M059J (cell line): ENCODE results near the gene TXNIP. TPM values are rescaled to one million over a fixed set of nuclear protein-coding genes. Genes with fewer than 3 reads are reported as not detected.
A peak's percentile ranks its signal among the peaks of the same experiment; 100 is the strongest.

Experiments
- DNase-seq: peaks from one replicate; pipeline ENCODE4 v3.0.0-alpha.2; 2012; ENCODE audit warnings: low read depth
- total RNA-seq: library from RNA; depleted of rRNA; stranded (reverse); fragments of >200 nt; shearing (Covaris generic); gene quantifications from 2 replicates; pipeline ENCODE4 v1.2.3, GENCODE V29; 2014

Gene TXNIP
- total RNA-seq, 1 experiment from 2014 or later = 749 TPM

- DNase-seq = peak; percentile 84
Measured at GRCh38 chr1:145963265-145964019, 32.9 kb downstream of the TXNIP start.

GRCh38 chr1:145962157-145963102 is 33.9 kb downstream of the TXNIP start:
- peak; percentile 43 for DNase-seq

DNA sequence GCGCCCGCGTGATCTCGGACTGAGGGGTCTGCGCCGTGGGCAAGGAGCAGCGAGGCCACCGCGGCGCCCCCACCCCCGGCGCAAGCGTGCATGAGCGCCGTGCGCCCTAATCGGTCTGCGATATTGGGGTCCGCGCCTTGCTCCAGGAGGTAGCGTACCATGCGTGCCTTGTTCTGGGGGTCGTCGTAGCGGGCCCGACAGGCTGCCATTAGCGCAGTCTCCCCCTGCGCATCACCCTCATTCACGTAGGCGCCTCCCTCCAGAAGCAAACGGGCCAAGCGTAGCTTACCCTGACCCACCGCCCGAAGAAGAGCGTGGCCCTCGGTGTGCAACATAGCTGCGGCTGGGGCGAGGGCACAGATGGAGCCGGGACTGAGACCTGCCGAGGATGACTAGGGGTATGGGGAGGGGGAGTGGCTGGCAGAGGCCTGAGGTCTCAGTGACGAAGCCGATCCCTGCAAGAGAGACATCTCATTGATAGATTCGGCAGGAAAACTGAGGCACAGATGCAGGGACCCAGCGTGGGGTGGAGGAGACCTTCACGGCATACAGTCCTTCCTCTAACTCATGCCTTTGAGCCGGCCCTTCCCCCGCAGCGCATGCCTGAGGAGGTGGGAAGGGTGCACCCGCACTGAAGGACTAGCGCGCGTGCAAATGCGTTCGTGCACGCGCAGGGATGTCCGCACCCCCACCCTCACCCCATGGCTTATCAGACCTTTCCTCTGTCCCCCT is 34.8 kb downstream of the TXNIP start:
- peak; percentile 42 for DNase-seq

GRCh38 chr1:145961109-145961424 is 35.3 kb downstream of the TXNIP start:
- no peak for DNase-seq

GRCh38 chr1:145960468-145961108 is 35.8 kb downstream of the TXNIP start:
- DNase-seq = peak; percentile 59

- DNase-seq = no peak
Measured at GRCh38 chr1:145959957-145960467, 36.4 kb downstream of the TXNIP start.

DNA sequence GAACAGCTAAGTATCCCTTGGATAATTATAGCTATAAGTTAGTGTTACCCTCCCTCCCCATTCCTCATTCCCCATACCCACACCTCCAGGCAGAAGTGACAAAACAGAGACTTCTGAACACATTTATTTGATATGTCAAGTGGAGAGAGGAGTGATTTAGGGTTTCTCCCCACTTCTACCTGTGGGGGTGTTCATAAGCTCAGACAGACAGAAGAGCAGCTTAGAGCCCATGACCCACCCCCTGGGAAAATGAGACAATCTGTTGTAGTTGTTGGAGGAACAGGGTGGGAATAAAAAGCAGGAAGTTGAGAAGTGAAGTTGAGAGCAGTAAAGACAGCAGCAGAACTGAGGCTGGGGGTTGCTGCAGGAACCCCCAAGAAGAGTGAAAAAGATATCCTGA is 37.0 kb downstream of the TXNIP start:
- DNase-seq = no peak

DNA sequence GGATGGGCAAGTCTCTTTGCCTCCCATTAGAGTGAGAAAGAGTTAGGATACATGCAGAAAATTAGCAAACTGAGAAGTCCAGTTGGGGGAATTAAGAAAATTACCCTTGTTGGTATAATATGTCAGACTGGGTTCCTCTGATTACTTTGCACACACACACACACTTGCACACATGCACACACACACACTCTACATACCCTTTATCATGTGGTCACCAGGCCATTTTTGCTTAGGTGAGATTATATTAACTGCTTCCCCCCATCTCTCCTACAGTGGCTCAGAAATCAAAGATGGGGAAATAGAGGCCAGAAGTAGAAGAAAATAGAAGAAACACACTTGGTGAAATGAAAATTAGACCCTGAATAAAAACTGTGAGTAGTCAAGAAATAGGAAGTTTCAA is 37.6 kb downstream of the TXNIP start:
- no peak for DNase-seq

DNA sequence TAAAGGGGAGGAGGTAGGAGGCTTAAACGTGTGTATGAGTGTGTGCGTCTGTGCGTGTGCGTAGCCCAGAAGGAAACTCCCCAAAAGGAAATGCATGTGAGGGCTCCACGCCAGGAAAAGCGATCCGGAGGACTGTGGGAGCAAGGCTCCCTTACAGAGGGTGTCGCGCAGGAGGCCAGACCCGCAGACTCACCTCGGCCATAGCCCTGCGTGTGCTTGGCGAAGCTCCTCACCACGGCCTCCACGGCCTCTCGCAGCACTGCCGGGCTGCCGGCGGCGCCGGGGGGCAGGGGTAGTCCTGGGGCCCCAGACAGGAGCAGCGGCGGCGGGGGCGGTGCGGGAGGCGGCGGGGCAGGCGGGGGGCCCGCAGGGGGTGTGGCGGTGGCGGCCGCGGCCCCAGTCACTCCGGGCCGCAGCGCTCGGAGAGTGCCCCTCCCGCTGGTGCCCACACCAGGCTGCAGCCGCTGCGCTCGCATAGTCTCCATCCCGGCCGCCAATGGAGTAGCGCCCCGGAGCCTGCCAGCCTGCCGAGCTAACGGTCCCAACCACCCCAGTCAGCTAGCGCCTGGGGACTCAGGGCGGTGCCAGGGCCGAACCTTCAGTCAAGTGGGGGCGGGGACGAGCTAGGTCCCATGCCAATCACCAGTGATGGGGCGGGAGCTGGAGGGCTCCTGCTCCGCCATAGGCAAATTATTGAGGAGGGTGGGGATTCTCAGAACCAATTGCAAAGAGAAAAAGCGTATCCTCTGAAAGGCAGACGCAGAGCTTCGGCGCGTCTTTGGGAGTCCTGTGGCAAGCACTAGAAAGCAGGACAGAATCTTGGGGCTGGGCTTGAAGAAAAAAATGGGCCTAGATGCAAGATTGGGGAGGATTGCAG is 38.7 kb downstream of the TXNIP start, which contains the start of gene LIX1L:
Gene LIX1L (minus strand): TSS at position 575 of the 877 bp plus-strand sequence. CDS start 90 bp downstream, at position 485.
- DNase-seq = peak; percentile 98

- peak; percentile 46 for DNase-seq
Measured at GRCh38 chr1:145956781-145957442, 39.5 kb downstream of the TXNIP start.

- DNase-seq = no peak
Measured at GRCh38 chr1:145956361-145956760, 40.0 kb downstream of the TXNIP start.

GRCh38 chr1:145955436-145955835 is 40.9 kb downstream of the TXNIP start:
- no peak for DNase-seq

GRCh38 chr1:145953861-145954260 is 42.5 kb downstream of the TXNIP start:
- DNase-seq = no peak

- DNase-seq = no peak
Measured at GRCh38 chr1:145952903-145953302, 43.5 kb downstream of the TXNIP start.

DNA sequence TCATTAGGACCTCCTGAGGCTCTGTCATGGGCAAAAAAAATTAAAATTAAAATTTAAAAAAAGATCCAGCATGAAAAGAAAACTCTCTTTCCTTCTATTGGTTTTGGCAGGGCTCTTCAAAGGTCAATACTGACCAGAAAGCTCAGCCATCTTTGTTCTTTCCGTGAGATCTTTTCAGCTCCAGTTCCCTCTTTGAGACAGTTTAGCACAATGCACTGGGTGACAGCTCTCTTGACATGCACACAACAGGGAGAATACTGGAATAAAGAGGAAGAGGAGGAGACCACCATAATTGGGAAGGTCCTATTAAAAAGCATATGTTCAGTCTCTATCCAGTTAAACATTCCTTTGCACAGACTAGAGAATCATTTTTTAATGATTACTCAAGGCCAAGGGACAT is 44.9 kb downstream of the TXNIP start:
- DNase-seq = no peak

DNA sequence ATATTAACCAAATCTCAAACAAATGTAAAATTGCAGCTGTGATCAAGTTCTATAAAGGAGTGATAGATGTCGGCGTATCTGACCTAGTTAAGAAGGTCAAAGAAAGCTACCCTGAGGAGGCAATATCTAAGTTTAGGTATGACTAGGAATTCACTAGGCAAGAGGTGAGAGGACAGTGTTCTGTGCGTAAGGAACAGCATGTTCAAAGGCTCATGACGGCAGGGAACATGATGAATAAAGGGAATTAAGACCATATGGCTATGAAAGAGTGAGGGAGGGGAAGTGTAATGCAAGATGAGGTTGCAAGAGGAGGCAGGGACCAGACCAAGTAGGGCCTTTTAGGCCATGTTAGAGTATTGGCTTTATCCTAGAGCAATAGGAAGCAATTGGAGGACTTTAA is 47.2 kb downstream of the TXNIP start:
- DNase-seq = no peak

DNA sequence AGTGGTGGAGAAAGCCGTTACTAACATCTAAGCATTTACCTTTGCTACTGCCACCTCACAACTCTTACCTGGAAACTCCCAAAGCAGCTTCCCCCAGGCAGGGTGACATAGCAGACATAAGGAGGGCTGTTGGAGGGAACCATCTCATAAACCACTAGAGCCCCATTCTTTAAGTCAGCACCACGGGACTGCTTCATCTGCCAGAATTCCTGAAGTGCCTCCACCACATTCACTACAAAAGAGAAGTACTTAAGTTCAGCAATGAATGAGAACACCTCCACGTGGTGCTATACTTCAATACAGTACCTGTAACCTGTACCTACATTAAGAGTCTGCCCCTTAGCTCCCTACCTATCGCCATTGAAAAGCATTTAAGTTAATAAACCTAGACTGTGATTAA is 48.8 kb downstream of the TXNIP start:
- no peak for DNase-seq

DNA sequence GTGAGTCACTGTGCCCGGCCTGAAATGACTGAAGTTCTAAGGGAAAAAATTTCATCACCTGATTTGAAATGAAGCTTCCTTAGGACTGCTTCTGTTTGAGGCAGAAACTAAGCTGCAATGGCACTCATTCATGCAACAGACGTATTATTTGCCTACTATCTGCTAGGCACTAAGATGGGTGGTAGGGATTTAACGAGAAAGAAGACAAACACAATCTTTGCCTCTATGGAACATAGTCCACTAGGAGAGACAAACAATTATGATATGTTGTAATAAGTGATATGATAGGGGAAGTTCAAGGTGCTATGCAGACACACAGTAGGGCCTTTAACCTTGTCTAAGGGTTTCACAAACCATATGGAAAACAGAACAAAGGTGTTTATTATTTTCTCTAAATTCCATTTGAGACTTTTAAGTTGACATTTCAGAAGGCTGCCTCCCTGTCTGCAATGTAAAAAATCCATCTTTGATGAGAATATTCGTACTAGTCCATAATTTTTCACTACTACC is 49.8 kb downstream of the TXNIP start:
- DNase-seq = no peak

GRCh38 chr1:145944532-145944931 is 51.8 kb downstream of the TXNIP start:
- DNase-seq = no peak

DNA sequence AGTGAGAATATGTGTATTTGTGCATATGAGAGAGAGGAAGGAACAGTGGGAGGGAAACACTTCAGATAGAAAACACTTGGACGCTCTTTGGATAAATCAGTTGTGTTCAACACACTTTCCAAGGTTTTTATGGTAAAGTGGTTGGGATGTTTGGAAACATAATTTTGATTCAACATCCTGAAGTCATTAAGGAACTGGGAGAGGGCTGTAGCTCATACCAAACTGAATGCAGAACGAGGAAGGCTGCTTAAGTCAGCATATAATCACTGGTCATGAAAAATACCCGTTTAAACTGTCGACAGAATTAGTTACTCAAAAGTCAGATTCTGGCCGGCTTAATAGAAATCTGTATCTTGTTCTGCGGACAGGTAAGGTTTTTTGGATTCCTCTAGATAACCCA is 53.5 kb downstream of the TXNIP start:
- no peak for DNase-seq
